ENCODE data around the gene LRRC74A.

GRCh38 chr14:76834241-76834661 lies 8.0 kb downstream of the LRRC74A start:
- no peak for TF ChIP-seq ZFP30 (CRISPR knock-in tag; IDR thresholded peaks at IDR 0.05)
- TF ChIP-seq RARB (CRISPR knock-in tag; IDR thresholded peaks at IDR 0.05): no peak
- TF ChIP-seq TSHZ2 (CRISPR knock-in tag; IDR thresholded peaks at IDR 0.05): no peak
- TF ChIP-seq, protein P1, sequence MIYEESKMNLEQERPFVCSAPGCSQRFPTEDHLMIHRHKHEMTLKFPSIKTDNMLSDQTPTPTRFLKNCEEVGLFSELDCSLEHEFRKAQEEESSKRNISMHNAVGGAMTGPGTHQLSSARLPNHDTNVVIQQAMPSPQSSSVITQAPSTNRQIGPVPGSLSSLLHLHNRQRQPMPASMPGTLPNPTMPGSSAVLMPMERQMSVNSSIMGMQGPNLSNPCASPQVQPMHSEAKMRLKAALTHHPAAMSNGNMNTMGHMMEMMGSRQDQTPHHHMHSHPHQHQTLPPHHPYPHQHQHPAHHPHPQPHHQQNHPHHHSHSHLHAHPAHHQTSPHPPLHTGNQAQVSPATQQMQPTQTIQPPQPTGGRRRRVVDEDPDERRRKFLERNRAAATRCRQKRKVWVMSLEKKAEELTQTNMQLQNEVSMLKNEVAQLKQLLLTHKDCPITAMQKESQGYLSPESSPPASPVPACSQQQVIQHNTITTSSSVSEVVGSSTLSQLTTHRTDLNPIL (CRISPR knock-in tag; IDR thresholded peaks at IDR 0.05; ENCODE audit: low read depth): no peak
- TF ChIP-seq BACH2 (CRISPR knock-in tag; IDR thresholded peaks at IDR 0.05; ENCODE audit: borderline replicate concordance): no peak
- TF ChIP-seq, protein P2, sequence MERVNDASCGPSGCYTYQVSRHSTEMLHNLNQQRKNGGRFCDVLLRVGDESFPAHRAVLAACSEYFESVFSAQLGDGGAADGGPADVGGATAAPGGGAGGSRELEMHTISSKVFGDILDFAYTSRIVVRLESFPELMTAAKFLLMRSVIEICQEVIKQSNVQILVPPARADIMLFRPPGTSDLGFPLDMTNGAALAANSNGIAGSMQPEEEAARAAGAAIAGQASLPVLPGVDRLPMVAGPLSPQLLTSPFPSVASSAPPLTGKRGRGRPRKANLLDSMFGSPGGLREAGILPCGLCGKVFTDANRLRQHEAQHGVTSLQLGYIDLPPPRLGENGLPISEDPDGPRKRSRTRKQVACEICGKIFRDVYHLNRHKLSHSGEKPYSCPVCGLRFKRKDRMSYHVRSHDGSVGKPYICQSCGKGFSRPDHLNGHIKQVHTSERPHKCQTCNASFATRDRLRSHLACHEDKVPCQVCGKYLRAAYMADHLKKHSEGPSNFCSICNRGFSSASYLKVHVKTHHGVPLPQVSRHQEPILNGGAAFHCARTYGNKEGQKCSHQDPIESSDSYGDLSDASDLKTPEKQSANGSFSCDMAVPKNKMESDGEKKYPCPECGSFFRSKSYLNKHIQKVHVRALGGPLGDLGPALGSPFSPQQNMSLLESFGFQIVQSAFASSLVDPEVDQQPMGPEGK (CRISPR knock-in tag; IDR thresholded peaks at IDR 0.05; ENCODE audit: borderline replicate concordance): no peak
- TF ChIP-seq ZFP3 (CRISPR knock-in tag; IDR thresholded peaks at IDR 0.05): no peak
- no peak for TF ChIP-seq TCF4 (CRISPR knock-in tag; IDR thresholded peaks at IDR 0.05; ENCODE audit: borderline replicate concordance)

All from SK-N-SH treated with all-trans-retinoic acid at 6 μM for 48 hours (cell line).